Myometrial cell (primary cell): ENCODE measurements around the gene GCFC2. TPM values are rescaled to one million over a fixed set of nuclear protein-coding genes. Genes with fewer than 3 reads are reported as not detected.

Source experiments
- total RNA-seq: library from RNA; depleted of rRNA; stranded (reverse); fragments of >200 nt; gene quantifications from 2 replicates; pipeline ENCODE4 v1.2.3, GENCODE V29; 2015

GCFC2 gene
- 10.7 and 12.2 TPM in 2 replicates for total RNA-seq

GRCh38 chr2:75710577-75711253, at the start of gene GCFC2:
TSS of gene GCFC2 (minus strand) at chr2:75710915. CDS start at chr2:75710855, 60 bp downstream.

DNA sequence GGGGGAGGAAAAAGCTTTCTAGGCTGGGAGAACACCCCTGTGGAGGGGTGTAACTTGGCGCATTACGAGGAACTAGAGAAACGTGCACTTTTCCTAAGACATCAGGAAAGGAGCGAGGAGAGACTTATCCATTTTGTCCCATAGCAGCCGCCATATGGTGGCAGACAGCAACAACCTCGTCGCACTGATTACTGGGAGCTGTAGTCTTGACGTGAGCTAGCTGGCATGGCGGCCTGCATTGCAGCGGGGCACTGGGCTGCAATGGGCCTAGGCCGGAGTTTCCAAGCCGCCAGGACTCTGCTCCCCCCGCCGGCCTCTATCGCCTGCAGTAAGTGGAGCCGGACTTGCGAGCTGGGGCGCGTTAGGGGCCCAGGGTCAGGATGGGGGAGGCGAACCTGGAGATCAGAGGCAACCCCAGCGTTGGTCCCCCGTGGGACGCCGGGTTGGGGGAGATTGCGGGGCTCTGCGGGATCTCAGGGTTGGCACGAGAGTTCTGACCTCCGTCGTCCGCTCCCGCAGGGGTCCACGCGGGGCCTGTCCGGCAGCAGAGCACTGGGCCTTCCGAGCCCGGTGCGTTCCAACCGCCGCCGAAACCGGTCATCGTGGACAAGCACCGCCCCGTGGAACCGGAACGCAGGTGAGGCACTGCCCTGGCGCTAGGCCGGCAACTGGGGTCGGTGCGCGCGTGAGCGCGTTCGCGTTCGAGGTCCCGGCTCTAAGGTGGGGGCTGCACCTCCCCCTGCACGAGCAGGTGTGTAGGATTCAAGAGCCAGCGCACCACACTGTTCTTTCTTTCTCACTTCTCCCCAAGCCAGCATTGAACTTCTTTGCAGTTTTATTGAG, 63.9 kb downstream of the GCFC2 start, which contains the start of gene MRPL19:
Gene MRPL19, plus strand, starts transcription at position 201 of the 843 bp plus-strand sequence. Its CDS starts 25 bp downstream, at position 226.

Other genes with a start within 250 kb of the GCFC2 start
- 14.5 and 19.0 TPM in 2 replicates for gene EVA1A, start 150.0 kb downstream of the GCFC2 start, total RNA-seq
- 45.3 and 66.8 TPM in 2 replicates for gene MRPL19, start 64.1 kb downstream of the GCFC2 start, total RNA-seq